ENCODE data around the gene FH.

GRCh38 chr1:241520080-241520465 lies 518 bp upstream of the FH start:
- no peak for TF ChIP-seq TCF7 (IDR thresholded peaks at IDR 0.05; ENCODE audit: borderline replicate concordance)
- TF ChIP-seq CTCF (IDR thresholded peaks at IDR 0.05 in 2 of 3, conservative IDR thresholded peaks at IDR 0.05 in 1 of 3; ENCODE audit: control insufficient read depth in 2 of 3, extremely low read depth in 1 of 3, insufficient read depth in 1 of 3, low read depth in 3 of 3, low read length in 3 of 3) = no peak
- no peak for TF ChIP-seq BCLAF1 (IDR thresholded peaks at IDR 0.05)
- TF ChIP-seq SIN3A (IDR thresholded peaks at IDR 0.05; ENCODE audit: low read depth, low read length) = no peak
- no peak for TF ChIP-seq YBX1 (IDR thresholded peaks at IDR 0.05)
- TF ChIP-seq JUNB (IDR thresholded peaks at IDR 0.05) = no peak
- TF ChIP-seq JUND (IDR thresholded peaks at IDR 0.05; ENCODE audit: low read depth, low read length) = no peak
- no peak for TF ChIP-seq POLR2A (IDR thresholded peaks at IDR 0.05; ENCODE audit: low read depth, low read length)
